GM12864 (cell line): Measurements from ENCODE around the gene PRIMA1.

Source experiments
- DNase-seq: peaks from one replicate; pipeline ENCODE4 v3.0.0-alpha.2; 2011; ENCODE audit warnings: low read depth
- H3K4me3 ChIP-seq: 2 replicates; pipeline ENCODE4 v1.5.1; 2011; ENCODE audit warnings: mild to moderate bottlenecking, low read depth, low read length, control low read depth
- TF ChIP-seq, protein P1 (sequence below): IDR thresholded peaks from 2 replicates; pipeline ENCODE4 v1.5.1; 2011; ENCODE audit warnings: low read depth, mild to moderate bottlenecking, moderate library complexity, low read length, control low read depth, inconsistent platforms; ENCODE audit errors: missing control alignments

PRIMA1 gene

DNA sequence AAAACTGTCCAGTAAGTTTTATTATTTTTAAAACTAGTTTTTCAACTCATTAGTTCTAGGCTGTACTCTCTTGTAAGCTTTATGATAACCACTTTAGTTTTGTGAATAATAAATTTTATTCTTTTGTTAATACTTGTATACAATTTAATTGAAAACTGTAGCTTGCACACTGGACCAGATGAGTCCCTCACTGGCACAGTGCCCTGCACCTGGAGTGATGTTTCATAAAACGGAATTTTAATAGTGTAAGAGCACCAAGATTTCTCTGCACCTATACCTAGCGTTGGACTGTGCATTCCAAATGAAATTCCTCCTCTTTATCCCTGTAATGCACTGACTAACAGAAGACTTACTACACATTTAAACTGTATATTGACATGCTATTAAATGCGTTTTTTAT lies 80.8 kb downstream of the PRIMA1 start:
- TF ChIP-seq, protein P1, sequence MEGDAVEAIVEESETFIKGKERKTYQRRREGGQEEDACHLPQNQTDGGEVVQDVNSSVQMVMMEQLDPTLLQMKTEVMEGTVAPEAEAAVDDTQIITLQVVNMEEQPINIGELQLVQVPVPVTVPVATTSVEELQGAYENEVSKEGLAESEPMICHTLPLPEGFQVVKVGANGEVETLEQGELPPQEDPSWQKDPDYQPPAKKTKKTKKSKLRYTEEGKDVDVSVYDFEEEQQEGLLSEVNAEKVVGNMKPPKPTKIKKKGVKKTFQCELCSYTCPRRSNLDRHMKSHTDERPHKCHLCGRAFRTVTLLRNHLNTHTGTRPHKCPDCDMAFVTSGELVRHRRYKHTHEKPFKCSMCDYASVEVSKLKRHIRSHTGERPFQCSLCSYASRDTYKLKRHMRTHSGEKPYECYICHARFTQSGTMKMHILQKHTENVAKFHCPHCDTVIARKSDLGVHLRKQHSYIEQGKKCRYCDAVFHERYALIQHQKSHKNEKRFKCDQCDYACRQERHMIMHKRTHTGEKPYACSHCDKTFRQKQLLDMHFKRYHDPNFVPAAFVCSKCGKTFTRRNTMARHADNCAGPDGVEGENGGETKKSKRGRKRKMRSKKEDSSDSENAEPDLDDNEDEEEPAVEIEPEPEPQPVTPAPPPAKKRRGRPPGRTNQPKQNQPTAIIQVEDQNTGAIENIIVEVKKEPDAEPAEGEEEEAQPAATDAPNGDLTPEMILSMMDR = no peak
- no peak for DNase-seq
- H3K4me3 ChIP-seq = no peak overlapping the region

DNA sequence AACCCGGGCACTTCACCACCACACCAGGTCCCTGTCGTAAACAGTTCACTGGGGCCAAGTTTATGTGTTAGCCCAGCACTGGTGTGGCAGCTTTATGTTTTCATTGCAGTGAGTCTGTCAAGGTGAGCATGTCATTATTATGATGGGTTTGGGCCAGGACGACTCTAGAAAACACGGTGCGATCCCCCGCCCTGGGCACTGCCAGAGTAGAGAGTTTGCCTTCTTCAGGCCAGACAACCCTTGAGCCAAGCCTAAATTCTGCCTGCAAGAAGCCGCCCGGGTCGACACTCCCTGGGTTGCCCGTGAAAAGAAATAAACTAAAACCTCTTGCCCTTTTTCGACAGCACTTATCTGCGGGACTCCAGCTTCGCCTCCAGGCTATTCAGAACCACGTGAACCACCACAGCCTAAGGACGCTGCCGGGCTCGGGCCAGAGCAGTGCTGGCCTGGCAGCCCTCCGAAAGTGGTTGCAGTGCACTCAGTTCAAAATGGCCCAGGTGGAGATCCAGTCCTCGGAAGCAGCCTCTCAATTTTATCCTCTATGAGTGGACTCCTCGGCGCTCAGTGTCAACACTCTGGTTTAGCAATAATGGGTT lies 81.8 kb downstream of the PRIMA1 start:
- no peak for DNase-seq
- H3K4me3 ChIP-seq = no peak overlapping the region
- TF ChIP-seq, protein P1 = no peak

DNA sequence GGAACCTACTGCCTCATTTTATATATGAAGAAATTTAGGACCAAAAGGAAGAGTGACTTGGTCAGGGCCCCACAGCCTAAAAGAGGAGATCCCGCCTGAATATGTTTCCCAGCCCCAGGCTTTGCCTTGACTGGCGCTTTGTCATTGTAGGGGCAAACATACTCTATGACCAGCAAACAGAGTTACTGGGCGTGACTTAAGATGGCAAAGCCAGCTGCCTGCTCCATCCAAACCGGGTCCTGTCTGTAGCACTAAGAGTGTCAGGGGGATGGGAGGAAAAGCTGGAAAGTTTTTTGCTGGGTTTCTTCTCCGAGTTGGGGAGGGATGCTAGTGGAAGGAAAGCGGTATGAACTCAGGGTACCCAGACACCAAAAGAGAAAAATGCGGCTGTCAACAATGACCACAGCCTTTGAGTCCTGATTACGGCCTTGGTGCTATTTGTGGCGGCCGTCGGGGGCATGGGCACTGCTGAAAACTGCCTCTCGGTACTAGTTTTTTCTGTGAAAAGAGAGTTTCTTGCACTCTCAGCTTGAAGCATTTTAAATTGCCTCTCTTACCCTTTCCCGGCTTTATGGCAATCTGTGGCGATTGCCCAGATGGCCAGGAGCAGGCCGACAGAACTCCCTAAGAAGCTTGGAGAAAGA lies 82.7 kb downstream of the PRIMA1 start:
- TF ChIP-seq, protein P1 = no peak
- H3K4me3 ChIP-seq = no peak overlapping the region
- no peak for DNase-seq

DNA sequence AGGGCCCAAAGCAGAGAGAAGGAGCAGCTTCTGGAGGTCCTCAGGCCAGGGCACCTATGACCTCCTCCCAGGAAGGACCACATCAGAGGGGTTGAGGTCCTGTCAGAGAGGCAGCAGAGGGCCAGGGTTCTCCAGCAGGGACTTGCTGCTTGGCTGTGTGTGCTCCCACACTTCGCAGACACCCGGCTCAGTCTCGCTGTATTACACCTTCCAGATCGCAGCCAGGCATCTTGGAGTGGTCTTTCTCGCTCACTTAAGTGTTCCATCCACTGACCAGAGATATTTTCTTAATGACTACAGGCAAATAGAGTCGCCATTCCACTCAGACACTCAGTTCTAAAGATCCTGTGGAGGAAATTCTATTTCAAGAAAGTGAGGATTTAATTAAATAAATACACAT lies 84.3 kb downstream of the PRIMA1 start:
- TF ChIP-seq, protein P1 = no peak
- no peak overlapping the region for H3K4me3 ChIP-seq
- no peak for DNase-seq

DNA sequence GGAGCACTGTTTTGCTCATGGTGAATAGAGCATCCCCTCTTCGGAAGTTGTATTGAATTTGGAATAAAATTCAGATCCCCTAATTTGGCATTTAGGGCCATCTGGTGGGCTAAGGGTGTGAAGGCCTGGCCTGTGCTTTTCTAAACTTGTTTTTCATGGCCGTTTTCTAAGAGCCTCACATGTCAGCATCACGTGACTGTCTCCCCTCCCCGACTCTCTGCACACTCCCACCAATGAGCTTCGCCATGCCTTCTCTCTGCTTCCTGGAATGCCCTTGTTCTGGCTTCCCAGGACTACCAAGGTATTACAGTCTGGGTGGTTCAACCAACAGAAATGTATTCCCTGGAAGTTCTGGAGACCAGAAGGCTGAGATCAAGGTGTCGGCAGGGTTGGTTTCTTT lies 85.3 kb downstream of the PRIMA1 start:
- no peak overlapping the region for H3K4me3 ChIP-seq
- no peak for DNase-seq
- TF ChIP-seq, protein P1 = no peak

DNA sequence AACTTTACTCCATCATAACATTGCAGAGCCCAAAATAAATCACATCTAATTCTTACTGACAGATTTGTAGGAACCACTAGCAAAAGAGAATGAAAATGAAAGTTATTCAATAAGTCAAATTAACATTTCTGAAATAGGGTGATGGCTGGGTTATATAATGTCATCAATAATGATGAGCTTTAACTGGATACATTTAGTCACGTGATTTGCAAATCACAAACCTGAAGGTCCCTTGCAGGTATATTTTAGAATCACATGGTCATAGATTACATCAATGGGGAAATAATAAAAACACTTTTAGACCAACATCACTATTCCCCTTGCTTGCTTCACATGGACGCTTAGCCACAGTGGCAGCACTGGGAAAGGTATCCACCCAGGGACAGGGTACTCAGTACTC lies 86.7 kb downstream of the PRIMA1 start:
- no peak overlapping the region for H3K4me3 ChIP-seq
- no peak for DNase-seq
- TF ChIP-seq, protein P1 = no peak

DNA sequence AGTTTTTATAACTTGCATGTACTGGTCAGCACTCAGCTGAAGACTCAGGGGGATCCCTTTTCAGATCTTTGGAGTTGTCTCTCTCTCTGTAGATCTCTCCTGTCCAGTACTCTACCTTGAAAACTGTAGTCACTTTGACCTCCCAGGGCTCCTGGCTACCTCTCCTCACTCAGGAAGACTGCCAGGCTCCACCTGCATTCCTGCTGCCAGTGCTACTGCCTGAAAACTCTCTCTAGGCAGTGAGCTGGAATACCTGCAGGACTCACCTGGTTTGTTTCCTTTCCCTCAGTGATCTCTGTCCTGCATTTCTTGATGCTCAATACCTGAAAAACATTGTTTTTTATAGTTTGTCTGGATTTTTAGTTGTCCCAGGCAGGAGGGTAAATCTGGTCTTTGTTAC lies 87.4 kb downstream of the PRIMA1 start:
- no peak for DNase-seq
- TF ChIP-seq, protein P1 = no peak
- H3K4me3 ChIP-seq = no peak overlapping the region
